RWPE2 (cell line): Measurements from ENCODE around the gene KIAA0930.
A peak's percentile ranks its signal among the peaks of the same experiment; 100 is the strongest.

Source experiments
- ATAC-seq: fragments of 200-7000 bp; cut with Tn5 transposase; 3 replicates; pipeline ENCODE4 v1.9.1; 2021; ENCODE audit warnings: low read depth
- DNase-seq: peaks from one replicate; pipeline ENCODE4 v3.0.0-alpha.2; 2020; ENCODE audit warnings: low spot score
- H3K27ac ChIP-seq: fragments of 450-650 bp; 2 replicates; pipeline ENCODE4 v1.5.1; 2017; ENCODE audit warnings: mild to moderate bottlenecking; ENCODE audit not compliant: poor library complexity, severe bottlenecking
- H3K27me3 ChIP-seq: fragments of 250-450 bp; sonication (Bioruptor Pico); 2 replicates; pipeline ENCODE4 v1.5.1; 2021; ENCODE audit warnings: mild to moderate bottlenecking, moderate library complexity; ENCODE audit not compliant: insufficient read depth, poor library complexity, severe bottlenecking
- H3K36me3 ChIP-seq: fragments of 250-450 bp; sonication (Bioruptor Pico); 2 replicates; pipeline ENCODE4 v1.5.1; 2020; ENCODE audit warnings: low read depth, mild to moderate bottlenecking, moderate library complexity
- H3K4me1 ChIP-seq: fragments of 250-450 bp; sonication (Bioruptor Pico); 2 replicates; pipeline ENCODE4 v1.5.1; 2021; ENCODE audit warnings: mild to moderate bottlenecking, moderate library complexity; ENCODE audit not compliant: insufficient read depth, poor library complexity, severe bottlenecking
- H3K4me3 ChIP-seq: fragments of 250-450 bp; sonication (Bioruptor Pico); 2 replicates; pipeline ENCODE4 v1.5.1; 2021; ENCODE audit warnings: mild to moderate bottlenecking, moderate library complexity; ENCODE audit not compliant: severe bottlenecking
- H3K9me3 ChIP-seq: fragments of 250-450 bp; sonication (Bioruptor Pico); 2 replicates; pipeline ENCODE4 v1.5.1; 2021; ENCODE audit warnings: mild to moderate bottlenecking, moderate library complexity; ENCODE audit not compliant: severe bottlenecking
- TF ChIP-seq, protein P1 (sequence below): fragments of 450-650 bp; IDR thresholded peaks from one replicate; pipeline ENCODE4 v1.5.1; 2017; ENCODE audit warnings: mild to moderate bottlenecking, moderate library complexity; ENCODE audit not compliant: poor library complexity, severe bottlenecking

The KIAA0930 gene

DNA sequence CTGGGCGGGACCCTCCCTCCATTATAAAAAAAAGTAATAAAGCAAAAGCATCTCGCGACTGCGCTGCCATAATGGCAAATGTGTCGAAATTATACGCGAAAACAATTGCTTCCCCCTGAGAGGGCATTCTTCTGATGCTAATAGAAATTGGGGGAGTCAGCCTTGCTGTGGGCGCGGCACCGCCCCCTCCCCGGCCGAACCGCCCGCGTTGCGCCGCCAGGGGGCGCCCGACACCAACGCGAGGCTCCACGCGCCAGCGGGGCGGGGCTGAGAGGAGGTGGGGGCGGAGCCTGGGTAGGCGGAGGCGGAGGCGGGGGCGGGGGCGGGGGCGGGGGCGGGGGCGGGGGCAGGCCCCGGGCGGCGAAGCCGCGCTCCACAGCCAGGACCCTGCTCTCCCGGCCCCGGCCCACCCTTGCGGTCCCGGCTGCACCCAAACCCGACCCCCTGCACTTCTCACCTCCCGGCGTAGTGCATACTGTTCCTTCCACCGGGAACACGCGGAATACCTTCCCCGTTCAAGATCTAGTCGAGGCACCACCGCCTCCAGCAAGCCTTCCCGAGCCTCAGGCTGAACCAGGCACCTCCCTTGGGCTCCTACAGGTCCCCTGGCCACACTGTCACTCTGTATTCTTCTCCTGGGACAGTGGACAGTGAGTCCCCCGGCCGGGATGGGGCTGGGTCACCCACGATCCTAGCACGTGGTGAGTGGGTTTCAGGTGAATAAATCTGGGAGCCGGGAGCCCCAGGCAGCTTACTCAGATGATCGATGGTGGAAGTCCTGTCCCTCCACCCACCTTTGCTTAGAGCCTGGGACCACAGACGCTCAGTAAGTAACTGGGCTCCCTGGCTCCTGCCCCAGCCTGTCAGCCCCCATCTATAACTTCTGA is 28.5 kb upstream of the KIAA0930 start:
- ATAC-seq = peak; percentile 80
- H3K27ac ChIP-seq = no peak overlapping the region
- no peaks in the 10 kb centered on the region for H3K9me3 ChIP-seq
- no peak for DNase-seq
- TF ChIP-seq, protein P1, sequence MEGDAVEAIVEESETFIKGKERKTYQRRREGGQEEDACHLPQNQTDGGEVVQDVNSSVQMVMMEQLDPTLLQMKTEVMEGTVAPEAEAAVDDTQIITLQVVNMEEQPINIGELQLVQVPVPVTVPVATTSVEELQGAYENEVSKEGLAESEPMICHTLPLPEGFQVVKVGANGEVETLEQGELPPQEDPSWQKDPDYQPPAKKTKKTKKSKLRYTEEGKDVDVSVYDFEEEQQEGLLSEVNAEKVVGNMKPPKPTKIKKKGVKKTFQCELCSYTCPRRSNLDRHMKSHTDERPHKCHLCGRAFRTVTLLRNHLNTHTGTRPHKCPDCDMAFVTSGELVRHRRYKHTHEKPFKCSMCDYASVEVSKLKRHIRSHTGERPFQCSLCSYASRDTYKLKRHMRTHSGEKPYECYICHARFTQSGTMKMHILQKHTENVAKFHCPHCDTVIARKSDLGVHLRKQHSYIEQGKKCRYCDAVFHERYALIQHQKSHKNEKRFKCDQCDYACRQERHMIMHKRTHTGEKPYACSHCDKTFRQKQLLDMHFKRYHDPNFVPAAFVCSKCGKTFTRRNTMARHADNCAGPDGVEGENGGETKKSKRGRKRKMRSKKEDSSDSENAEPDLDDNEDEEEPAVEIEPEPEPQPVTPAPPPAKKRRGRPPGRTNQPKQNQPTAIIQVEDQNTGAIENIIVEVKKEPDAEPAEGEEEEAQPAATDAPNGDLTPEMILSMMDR = peak; percentile 93
- peak overlapping the region; percentile 35 for H3K4me3 ChIP-seq
- H3K36me3 ChIP-seq = no peaks in the 10 kb centered on the region
- H3K27me3 ChIP-seq = no peaks in the 10 kb centered on the region
- H3K4me1 ChIP-seq = no peaks in the 10 kb centered on the region

- no peak; the same call in 2 of the 3 replicates for ATAC-seq
Observed at GRCh38 chr22:45268167-45268957, 27.7 kb upstream of the KIAA0930 start.

GRCh38 chr22:45265535-45265934 is 24.8 kb upstream of the KIAA0930 start:
- no peak for ATAC-seq

More at GRCh38 chr22:45268167-45268957, 27.7 kb upstream of the KIAA0930 start:
- no peak overlapping the region for H3K27ac ChIP-seq
- DNase-seq = no peak
- H3K36me3 ChIP-seq = no peaks in the 10 kb centered on the region
- no peaks in the 10 kb centered on the region for H3K27me3 ChIP-seq
- H3K9me3 ChIP-seq = no peaks in the 10 kb centered on the region
- TF ChIP-seq, protein P1 = no peak
- H3K4me1 ChIP-seq = peaks cover 3% of the 10 kb centered on the region
- H3K4me3 ChIP-seq = peak overlapping the region; percentile 35

DNA sequence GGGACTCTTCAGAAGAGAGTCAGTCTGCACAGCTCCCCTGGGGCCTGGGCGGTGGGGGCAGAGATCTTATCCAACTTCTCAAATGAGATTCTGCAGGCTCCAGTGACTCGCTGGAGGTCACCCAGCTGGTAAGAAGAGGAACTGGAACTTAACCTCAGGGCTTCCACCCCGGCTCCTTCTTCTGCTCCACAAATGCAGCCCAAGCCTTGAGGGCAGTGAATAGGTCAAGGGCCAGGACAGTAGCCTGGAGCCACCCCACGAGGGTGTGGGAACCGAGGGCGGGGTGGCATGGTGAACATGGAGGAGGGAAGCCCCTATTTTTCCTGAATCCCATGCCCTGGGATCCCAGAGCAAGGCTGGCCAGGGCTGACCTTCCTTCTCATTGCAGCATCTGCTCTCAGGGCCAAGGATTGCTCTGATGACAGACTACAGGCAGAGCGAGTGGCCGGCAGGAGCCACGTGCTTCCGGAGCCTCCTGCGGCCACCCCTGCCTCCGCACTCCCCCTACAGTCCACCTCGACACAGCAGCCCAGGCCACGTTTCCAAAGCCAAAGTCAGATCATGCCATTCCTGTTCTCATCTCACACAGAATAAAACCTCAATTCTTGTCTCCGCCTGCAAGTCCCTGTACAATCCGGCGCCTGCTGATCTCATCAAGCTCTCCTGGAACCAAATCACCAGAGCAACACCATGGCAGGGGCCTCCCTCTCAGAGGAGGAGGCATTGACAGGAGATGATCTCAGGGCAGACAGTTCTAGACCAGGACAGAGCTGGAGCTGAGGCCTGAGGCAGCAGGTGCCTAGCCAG is 23.0 kb upstream of the KIAA0930 start:
- H3K9me3 ChIP-seq = no peaks in the 10 kb centered on the region
- peak; percentile 93 for ATAC-seq
- no peaks in the 10 kb centered on the region for H3K27me3 ChIP-seq
- peaks cover 3% of the 10 kb centered on the region for H3K4me1 ChIP-seq
- no peak overlapping the region for H3K4me3 ChIP-seq
- H3K36me3 ChIP-seq = no peaks in the 10 kb centered on the region
- DNase-seq = no peak
- no peak overlapping the region for H3K27ac ChIP-seq
- TF ChIP-seq, protein P1 = peak; percentile 82

More at GRCh38 chr22:45265535-45265934, 24.8 kb upstream of the KIAA0930 start:
- no peak overlapping the region for H3K4me3 ChIP-seq
- H3K4me1 ChIP-seq = peaks cover 3% of the 10 kb centered on the region
- no peaks in the 10 kb centered on the region for H3K27me3 ChIP-seq
- H3K9me3 ChIP-seq = no peaks in the 10 kb centered on the region
- no peak overlapping the region for H3K27ac ChIP-seq
- DNase-seq = no peak
- no peaks in the 10 kb centered on the region for H3K36me3 ChIP-seq
- TF ChIP-seq, protein P1 = no peak
